Right lobe of liver (tissue), 6 donors: ENCODE results near the gene ZFP36L1. TPM values are rescaled to one million over a fixed set of nuclear protein-coding genes. Genes with fewer than 3 reads are reported as not detected.

ENCODE experiments used
- ATAC-seq, 4 donors: fragments of 200-7000 bp; cut with Tn5 transposase; one replicate each; pipeline ENCODE4 v1.9.1; 2020; ENCODE audit warnings: mild to moderate bottlenecking in 4 of 4, moderate library complexity in 4 of 4
- DNase-seq, 3 donors: peaks; one replicate each; pipeline ENCODE4 v3.0.0-alpha.2; 2020
- H3K27ac ChIP-seq, 3 donors: fragments of 200-600 bp; one replicate each; pipeline ENCODE4 v1.8.0; 2022
- H3K27me3 ChIP-seq, 2 donors: fragments of 200-600 bp; one replicate each; pipeline ENCODE4 v1.8.0; 2022
- H3K36me3 ChIP-seq, 4 donors: fragments of 200-600 bp; sonication (generic) in 1 of 4; one replicate each; pipeline versions ENCODE4 v1.5.1 to v1.8.0; 2017 to 2022; ENCODE audit warnings: control low read depth in 1 of 4
- H3K4me1 ChIP-seq, 4 donors: fragments of 200-600 bp; sonication (generic) in 1 of 4; one replicate each; pipeline versions ENCODE4 v1.5.1 to v1.8.0; 2017 to 2022; ENCODE audit warnings: control low read depth in 1 of 4
- H3K4me3 ChIP-seq, 3 donors: fragments of 200-600 bp; one replicate each; pipeline ENCODE4 v1.8.0; 2022
- H3K9me3 ChIP-seq, 4 donors: fragments of 200-600 bp; sonication (generic) in 1 of 4; one replicate each; pipeline versions ENCODE4 v1.5.1 to v1.8.0; 2017 to 2022; ENCODE audit warnings: control low read depth in 1 of 4
- POLR2A ChIP-seq: fragments of 450-650 bp; IDR thresholded peaks from one replicate; pipeline ENCODE4 v1.6.1; 2017; ENCODE audit warnings: antibody characterized with exemption, mild to moderate bottlenecking
- WGBS: methylation state at CpG from one replicate; pipeline ENCODE4 v1.1.6; 2018; ENCODE audit warnings: low coverage, low lambda C conversion rate; ENCODE audit not compliant: insufficient coverage; ENCODE audit errors: missing lambda C conversion rate; 5-methylcytosine and 5-hydroxymethylcytosine counted together
- intact Hi-C, 2 donors: fragments of 100-400 bp; cut with DNase I; formaldehyde crosslinking; loops; one replicate each; pipeline versions ENCODE4 v1.11.2 to v1.14.1; 2022
- total RNA-seq, 6 experiments: library from RNA; depleted of rRNA in 2 of 6; stranded (reverse); fragments of >200 nt in 2 of 6; fragmentation: NEBNext Ultra II Directional in 3 of 6; extraction: Animal tissue kit (Norgen Biotek cat#: 25700) in 3 of 6; gene quantifications; one replicate each; pipeline versions ENCODE4 v1.1.0 to v1.2.4, GENCODE V29; 2016 to 2023
- TF ChIP-seq, protein P1 (sequence below), 4 donors: fragments of 200-600 bp in 3 of 4; fragments of 450-650 bp in 1 of 4; IDR thresholded peaks; one replicate each; pipeline versions ENCODE4 v1.5.1 to v1.8.0; 2016 to 2022; ENCODE audit warnings: antibody characterized with exemption in 4 of 4, mild to moderate bottlenecking in 2 of 4
- donor health status: DM: no; HTN: yes; CAD: no.
- donor health status: DM: no; HTN: no; CAD: no.
- donor health status: DM: no; HTN: no; CAD: no.
- donor health status: DM: no; HTN: yes; CAD: no.
- donor health status: DM: no; HTN: yes; CAD: no.

ZFP36L1 gene
- total RNA-seq, 6 experiments from 2014 or later: 109 to 298 (median 218) TPM

DNA sequence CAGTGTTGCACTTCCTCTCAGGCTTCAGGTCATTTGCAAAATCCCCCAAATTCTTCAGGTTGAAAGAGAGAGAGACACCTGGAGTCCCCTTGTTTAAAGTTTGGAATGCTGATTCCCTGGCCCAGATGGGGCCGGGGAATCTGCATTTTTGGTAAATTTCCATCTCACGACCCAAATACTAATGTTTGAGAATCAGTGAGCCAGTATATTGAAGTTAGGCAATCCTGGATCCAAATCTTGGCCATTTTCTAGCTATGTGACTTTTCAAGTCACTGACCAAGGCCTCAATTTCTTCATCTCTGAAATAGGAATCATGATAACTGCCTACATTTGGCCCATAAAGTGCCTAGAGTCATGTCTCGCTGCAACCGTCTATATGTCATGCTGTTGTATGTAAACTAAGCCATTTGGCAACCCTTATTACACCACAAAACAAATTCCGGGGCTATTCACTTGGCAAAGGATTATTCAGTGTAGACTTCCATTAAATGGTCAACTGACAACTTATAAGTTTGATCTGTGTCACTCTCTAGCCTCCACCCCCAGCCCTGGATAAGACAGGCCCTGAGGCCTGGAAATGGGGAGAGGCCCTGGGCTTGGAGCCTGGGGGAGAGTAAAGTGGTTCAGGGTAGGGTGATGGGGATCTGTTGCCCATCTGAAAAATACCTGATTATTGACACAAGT, 3.7 kb upstream of the ZFP36L1 start:
- WGBS: 32% methylated on average over 5 of the region's 5 CpGs
- no peak for ATAC-seq

GRCh38 chr14:68795597-68796417, 2.9 kb upstream of the ZFP36L1 start:
- H3K9me3 ChIP-seq: no peaks in the 10 kb centered on the region
- 0% methylated on average over 9 of the region's 70 CpGs for whole genome bisulfite sequencing
- H3K4me1 ChIP-seq: peaks cover 0 to 6% (median 3%) of the 10 kb centered on the region in 4 donors
- peaks cover 0 to 15% (median 2%) of the 10 kb centered on the region in 4 donors for H3K36me3 ChIP-seq
- no peaks in the 10 kb centered on the region for H3K27me3 ChIP-seq
- ATAC-seq (peak; percentile 45 to 70 (median 56)), DNase-seq (peak; percentile 89 to 90 (median 90))
- intact Hi-C loops: loop anchor here in 1 of 2 donors (2.0 kb wide), 1 partner anchor 17 kb away; no protein-coding TSS in a partner anchor
- TF ChIP-seq, protein P1, sequence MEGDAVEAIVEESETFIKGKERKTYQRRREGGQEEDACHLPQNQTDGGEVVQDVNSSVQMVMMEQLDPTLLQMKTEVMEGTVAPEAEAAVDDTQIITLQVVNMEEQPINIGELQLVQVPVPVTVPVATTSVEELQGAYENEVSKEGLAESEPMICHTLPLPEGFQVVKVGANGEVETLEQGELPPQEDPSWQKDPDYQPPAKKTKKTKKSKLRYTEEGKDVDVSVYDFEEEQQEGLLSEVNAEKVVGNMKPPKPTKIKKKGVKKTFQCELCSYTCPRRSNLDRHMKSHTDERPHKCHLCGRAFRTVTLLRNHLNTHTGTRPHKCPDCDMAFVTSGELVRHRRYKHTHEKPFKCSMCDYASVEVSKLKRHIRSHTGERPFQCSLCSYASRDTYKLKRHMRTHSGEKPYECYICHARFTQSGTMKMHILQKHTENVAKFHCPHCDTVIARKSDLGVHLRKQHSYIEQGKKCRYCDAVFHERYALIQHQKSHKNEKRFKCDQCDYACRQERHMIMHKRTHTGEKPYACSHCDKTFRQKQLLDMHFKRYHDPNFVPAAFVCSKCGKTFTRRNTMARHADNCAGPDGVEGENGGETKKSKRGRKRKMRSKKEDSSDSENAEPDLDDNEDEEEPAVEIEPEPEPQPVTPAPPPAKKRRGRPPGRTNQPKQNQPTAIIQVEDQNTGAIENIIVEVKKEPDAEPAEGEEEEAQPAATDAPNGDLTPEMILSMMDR (IDR thresholded peaks at IDR 0.05): peak; percentile 69 to 93 (median 74)
- TF ChIP-seq POLR2A: peak; percentile 98
- H3K4me3 ChIP-seq: peak overlapping the region; percentile 90 to 95 (median 93)
- peak overlapping the region; percentile 100 for H3K27ac ChIP-seq

More for the DNA sequence above, 3.7 kb upstream of the ZFP36L1 start:
- Histone ChIP-seq H3K27ac (peak overlapping the region; percentile 100), H3K36me3 (peaks cover 0 to 7% (median 0%) of the 10 kb centered on the region in 4 donors), H3K4me3 (peak overlapping the region; percentile 90 to 95 (median 93)), H3K4me1 (peaks cover 0 to 6% (median 3%) of the 10 kb centered on the region in 4 donors), H3K9me3 (no peaks in the 10 kb centered on the region), H3K27me3 (no peaks in the 10 kb centered on the region)
- TF ChIP-seq, protein P1 (IDR thresholded peaks at IDR 0.05): no peak
- TF ChIP-seq POLR2A: no peak
- no peak for DNase-seq
- intact Hi-C loops: loop anchor here in 1 of 2 donors (2.0 kb wide), 1 partner anchor 16 kb away; no protein-coding TSS in a partner anchor

DNA sequence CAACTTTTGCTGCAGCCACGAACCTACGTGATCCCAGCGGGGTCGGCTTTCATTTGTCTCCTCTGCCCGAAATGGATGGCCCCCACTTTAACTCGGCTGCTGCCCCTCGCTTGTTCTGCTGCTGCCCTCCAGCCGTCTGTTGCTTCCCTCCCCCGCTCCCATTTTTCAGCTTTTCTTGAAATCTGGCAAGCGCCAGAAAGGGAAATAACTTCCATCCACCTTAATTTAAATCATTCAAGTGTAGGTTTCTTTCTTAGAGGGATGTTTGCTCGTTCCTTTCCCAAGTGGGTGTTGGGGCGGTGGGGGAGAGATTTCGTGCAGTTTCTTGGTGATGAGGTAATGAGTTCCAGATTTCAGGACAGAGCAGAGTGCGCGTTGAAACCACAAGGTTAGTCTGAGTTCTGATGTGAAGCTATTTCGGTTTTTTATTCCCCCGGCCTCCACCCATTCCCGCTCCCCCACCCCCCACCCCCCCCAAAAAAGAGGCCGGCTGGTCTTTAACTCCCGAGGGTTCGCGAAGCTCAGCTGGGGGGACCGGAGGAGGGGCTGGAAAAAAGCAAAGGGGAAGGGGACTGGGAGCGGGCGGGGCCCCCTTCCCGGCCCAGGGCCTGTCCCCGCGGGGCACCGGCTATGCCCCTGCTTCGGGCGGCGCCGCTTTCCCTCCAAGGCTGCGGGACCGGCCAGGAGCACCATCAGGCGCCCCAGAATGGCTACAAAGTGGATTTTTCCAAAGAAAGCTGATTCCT, 2.2 kb upstream of the ZFP36L1 start:
- Histone ChIP-seq H3K36me3 (peaks cover 0 to 23% (median 6%) of the 10 kb centered on the region in 4 donors), H3K4me1 (peaks cover 0 to 6% (median 3%) of the 10 kb centered on the region in 4 donors), H3K27me3 (no peaks in the 10 kb centered on the region), H3K4me3 (peak overlapping the region; percentile 90 to 95 (median 93)), H3K27ac (peak overlapping the region; percentile 100), H3K9me3 (no peaks in the 10 kb centered on the region)
- intact Hi-C loops: no loop called here
- TF ChIP-seq, protein P1 (IDR thresholded peaks at IDR 0.05): no peak
- TF ChIP-seq POLR2A: no peak
- under 1% methylated on average over 22 of the region's 36 CpGs for WGBS
- DNase-seq (peak in 1 of 3 donors; percentile 70), ATAC-seq (peak in 3 of 4 donors; percentile 0 to 2 (median 1))
